ENCODE measurements around the gene ZNF593OS. TPM values are rescaled to one million over a fixed set of nuclear protein-coding genes. Genes with fewer than 3 reads are reported as not detected.
A peak's percentile ranks its signal among the peaks of the same experiment; 100 is the strongest.

The ZNF593OS gene
- total RNA-seq, 4 donors from 2014 or later, result not detected

DNA sequence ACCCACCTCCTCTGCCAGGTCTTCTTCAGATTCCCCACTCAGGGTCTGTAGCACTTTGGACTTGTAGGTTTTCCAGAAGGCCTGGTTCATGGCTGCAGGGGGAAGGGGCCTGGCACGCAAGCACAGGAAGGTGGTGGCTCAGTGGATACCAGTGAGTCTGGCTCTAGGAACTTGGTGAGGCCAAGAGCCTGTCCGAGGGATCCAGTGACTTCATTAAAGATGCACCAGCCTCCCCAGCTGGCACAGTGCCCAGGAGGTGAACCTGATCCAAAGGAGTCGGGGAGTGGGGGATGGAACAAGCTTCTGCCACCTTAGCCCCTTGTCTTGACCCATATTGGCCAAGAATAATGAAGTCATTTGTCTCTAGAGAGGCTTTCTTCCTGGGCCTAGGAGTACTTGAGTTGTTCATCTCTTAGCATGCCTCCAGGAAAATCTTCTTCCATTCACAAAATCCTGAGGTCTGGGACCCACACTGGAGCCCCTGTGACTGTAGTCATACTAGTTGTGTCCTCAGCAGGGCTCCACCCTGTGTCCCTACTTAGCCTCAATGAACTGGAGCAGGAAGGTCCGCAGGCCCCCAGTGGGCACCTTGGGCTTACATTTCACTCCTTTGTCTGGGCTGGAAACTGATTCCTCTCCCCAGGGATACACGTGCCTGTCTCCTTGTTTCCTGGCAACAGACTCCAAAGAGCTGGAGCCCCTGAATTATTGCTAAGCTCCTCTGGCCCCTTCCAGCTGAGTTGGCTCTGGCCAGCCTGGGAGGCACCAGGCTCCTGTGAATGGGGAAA, 3.0 kb downstream of the ZNF593OS start, which contains the start of gene C1orf232:
Gene C1orf232 (minus strand): TSS at position 554 of the 788 bp plus-strand sequence. CDS start 464 bp downstream, at position 90.
- intact Hi-C loops (cut with DNase I), result no loop called here
- WGBS, result 60% methylated on average over 4 of the region's 5 CpGs
- H3K27ac ChIP-seq (replicated peaks in 1 of 4), result peak within 1 kb of the TSS; percentile 77 to 89 (median 77)

DNA sequence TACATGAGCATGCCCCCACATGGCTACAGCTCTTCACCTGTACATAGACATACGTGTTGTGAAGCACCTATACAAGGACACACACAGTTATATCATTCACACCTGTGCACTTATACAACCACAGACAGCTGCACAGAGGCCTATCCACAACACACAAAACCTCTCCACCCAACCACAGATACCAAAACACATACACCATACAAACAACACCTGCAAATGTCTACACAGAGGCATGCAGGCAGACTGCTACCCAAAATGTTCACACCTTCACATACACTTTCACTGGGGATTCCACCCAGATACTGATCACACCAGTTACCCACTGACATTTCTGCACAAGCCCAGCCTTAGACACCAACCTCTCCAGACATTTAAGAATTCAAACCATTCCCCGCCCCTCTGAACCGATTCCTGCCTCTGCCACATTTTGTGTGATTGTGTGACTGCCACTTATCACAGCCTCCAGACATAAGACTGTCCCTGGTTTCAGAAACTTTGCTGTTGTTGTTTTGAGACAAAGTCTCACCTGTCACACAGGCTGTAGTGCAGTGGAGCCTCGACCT, 4.8 kb downstream of the ZNF593OS start:
- Histone ChIP-seq H3K27me3 (peaks cover 0 to 4% (median 0%) of the 10 kb centered on the region in 4 donors), H3K36me3 (peaks cover 0 to 9% (median 5%) of the 10 kb centered on the region in 4 donors), H3K4me3 (no peak overlapping the region), H3K9me3 (no peaks in the 10 kb centered on the region), H3K4me1 (peaks cover 36 to 49% (median 42%) of the 10 kb centered on the region in 4 donors), H3K27ac (replicated peaks in 1 of 4) (no peak overlapping the region)
- DNase-seq (ENCODE audit: extremely low spot score), result no peak
- intact Hi-C loops (cut with DNase I), result no loop called here
- 78% methylated on average over 4 of the region's 4 CpGs for WGBS
- TF ChIP-seq EP300 (IDR thresholded peaks at IDR 0.05) (no peak), POLR2A (IDR thresholded peaks at IDR 0.05; ENCODE audit: low read depth) (no peak), POLR2AphosphoS5 (IDR thresholded peaks at IDR 0.05) (no peak)
- TF ChIP-seq, protein P1, sequence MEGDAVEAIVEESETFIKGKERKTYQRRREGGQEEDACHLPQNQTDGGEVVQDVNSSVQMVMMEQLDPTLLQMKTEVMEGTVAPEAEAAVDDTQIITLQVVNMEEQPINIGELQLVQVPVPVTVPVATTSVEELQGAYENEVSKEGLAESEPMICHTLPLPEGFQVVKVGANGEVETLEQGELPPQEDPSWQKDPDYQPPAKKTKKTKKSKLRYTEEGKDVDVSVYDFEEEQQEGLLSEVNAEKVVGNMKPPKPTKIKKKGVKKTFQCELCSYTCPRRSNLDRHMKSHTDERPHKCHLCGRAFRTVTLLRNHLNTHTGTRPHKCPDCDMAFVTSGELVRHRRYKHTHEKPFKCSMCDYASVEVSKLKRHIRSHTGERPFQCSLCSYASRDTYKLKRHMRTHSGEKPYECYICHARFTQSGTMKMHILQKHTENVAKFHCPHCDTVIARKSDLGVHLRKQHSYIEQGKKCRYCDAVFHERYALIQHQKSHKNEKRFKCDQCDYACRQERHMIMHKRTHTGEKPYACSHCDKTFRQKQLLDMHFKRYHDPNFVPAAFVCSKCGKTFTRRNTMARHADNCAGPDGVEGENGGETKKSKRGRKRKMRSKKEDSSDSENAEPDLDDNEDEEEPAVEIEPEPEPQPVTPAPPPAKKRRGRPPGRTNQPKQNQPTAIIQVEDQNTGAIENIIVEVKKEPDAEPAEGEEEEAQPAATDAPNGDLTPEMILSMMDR (IDR thresholded peaks at IDR 0.05), result no peak

More for the DNA sequence above, 3.0 kb downstream of the ZNF593OS start, which contains the start of gene C1orf232:
- peaks cover 0 to 4% (median 0%) of the 10 kb centered on the region in 4 donors for H3K27me3 ChIP-seq
- H3K4me3 ChIP-seq, result peak within 1 kb of the TSS; percentile 74 to 97 (median 91)
- no peak for DNase-seq (ENCODE audit: extremely low spot score)
- no peak for TF ChIP-seq POLR2A (IDR thresholded peaks at IDR 0.05; ENCODE audit: low read depth)
- TF ChIP-seq EP300 (IDR thresholded peaks at IDR 0.05), result no peak
- no peak for TF ChIP-seq POLR2AphosphoS5 (IDR thresholded peaks at IDR 0.05)
- TF ChIP-seq, protein P1 (IDR thresholded peaks at IDR 0.05), result no peak
- H3K9me3 ChIP-seq, result no peaks in the 10 kb centered on the region
- H3K4me1 ChIP-seq, result peaks cover 30 to 39% (median 36%) of the 10 kb centered on the region in 4 donors
- peaks cover 0 to 12% (median 7%) of the 10 kb centered on the region in 4 donors for H3K36me3 ChIP-seq

DNA sequence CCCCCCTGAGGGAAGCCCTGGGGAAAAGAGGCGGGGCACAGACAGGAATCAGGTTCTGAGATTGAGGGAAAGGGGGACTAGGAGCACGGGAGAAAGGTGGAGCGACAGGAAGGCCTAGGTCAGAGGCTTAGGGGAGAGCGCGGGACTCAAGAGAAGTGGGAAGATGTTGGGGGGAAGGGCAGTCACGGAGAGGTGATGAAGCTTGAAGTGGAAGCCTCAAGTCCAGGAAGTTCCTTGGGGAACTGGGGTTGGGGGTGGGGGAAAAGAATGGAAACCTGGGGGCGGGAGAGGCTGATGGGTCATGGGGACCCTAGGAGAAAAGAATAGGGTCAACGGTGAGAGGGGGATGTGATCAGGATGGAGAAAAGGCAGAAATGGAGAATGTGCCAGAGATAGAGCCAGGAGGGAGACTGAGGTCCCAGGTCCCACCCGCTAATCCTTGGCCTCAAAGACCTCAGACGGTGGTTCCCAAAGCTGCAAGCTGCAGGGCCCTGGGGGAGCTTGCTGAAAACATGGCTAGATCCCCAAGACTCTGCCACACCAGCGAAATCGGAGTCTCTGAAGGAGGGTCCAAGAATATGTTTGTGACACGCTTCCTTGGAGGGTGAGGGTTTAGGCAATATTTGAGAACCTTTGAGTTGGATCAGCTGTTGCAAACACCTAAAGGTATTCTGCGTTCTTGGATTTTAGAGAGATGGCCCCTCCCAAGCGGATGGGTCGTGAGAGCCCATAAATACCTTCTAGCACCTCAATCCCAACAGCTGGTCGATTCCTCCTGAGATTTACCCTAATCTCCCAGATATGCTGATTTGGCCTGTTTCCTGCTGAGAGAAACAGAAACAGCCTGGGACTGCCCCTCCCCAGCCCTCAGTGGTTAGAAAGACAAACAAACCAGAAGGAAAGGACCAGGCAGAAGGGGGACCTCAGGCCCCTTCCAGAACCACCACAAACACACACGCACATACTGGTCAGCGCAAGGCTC, 6.5 kb downstream of the ZNF593OS start:
- H3K9me3 ChIP-seq, result no peaks in the 10 kb centered on the region
- H3K4me3 ChIP-seq, result peak overlapping the region in 2 of 4 donors; percentile 54 to 60
- H3K27ac ChIP-seq (replicated peaks in 1 of 4), result peak overlapping the region; percentile 72 to 75 (median 75)
- 73% methylated on average over 19 of the region's 19 CpGs for WGBS
- no peak for DNase-seq (ENCODE audit: extremely low spot score)
- peaks cover 0 to 4% (median 0%) of the 10 kb centered on the region in 4 donors for H3K27me3 ChIP-seq
- no peaks in the 10 kb centered on the region for H3K36me3 ChIP-seq
- intact Hi-C loops (cut with DNase I), result loop anchor here (5.0 kb wide), 2 partner anchors 58 to 128 kb away; no protein-coding TSS in a partner anchor
- H3K4me1 ChIP-seq, result peaks cover 37 to 45% (median 38%) of the 10 kb centered on the region in 4 donors
- TF ChIP-seq POLR2A (IDR thresholded peaks at IDR 0.05; ENCODE audit: low read depth) (no peak), POLR2AphosphoS5 (IDR thresholded peaks at IDR 0.05) (no peak), EP300 (IDR thresholded peaks at IDR 0.05) (no peak)

DNA sequence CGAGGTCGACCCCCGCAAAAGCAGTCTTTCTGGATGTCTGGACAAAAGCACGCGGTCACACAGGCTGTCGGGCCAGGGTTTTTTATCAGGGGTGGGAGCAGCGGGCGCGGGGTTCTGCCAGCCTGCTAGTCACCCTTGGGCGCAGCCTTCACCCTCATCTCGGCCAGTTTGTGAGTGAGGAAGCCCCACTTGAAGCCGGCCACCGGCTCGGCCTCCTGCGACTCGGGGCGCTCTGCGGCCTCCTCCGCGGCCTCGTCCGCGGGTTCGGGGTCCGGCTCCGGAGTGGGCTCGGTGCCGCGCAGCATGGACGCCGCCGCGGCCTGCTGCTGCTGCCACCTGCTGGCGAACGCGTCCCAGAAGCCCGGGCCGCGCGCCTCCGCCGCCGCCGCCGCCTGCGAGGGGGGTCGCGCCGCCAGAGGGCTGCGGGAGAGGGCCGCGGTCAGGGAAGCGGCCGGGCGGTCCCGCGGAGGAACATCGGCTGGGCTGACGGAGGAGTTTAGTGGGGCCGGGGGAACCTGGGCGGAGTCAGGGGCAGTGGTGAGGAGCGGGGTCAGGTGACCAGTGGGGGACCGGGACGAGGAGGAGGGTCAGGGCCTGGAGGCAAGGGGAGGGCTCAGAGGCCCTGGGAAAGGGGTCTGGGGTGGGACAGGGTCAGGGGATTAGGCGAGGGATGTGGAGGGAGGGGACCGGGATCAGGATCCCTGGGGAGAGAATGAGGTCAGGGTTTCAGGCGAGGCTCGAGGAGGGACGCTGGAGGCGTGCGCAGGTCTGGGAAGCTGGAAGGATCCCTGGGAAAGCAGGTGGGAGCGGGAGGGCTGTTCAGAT, 7.4 kb downstream of the ZNF593OS start:
- TF ChIP-seq, protein P1 (IDR thresholded peaks at IDR 0.05), result peak; percentile 65 to 89 (median 81)
- no peak for TF ChIP-seq EP300 (IDR thresholded peaks at IDR 0.05)
- Histone ChIP-seq H3K9me3 (no peaks in the 10 kb centered on the region), H3K36me3 (no peaks in the 10 kb centered on the region), H3K27me3 (peaks cover 0 to 4% (median 0%) of the 10 kb centered on the region in 4 donors), H3K27ac (replicated peaks in 1 of 4) (peak overlapping the region; percentile 72 to 75 (median 75)), H3K4me1 (peaks cover 32 to 40% (median 36%) of the 10 kb centered on the region in 4 donors), H3K4me3 (peak overlapping the region; percentile 54 to 62 (median 57))
- DNase-seq (ENCODE audit: extremely low spot score), result no peak
- WGBS, result 35% methylated on average over 19 of the region's 72 CpGs
- intact Hi-C loops (cut with DNase I), result loop anchor here (5.0 kb wide), 2 partner anchors 57 to 127 kb away; no protein-coding TSS in a partner anchor

Measured in esophagus muscularis mucosa (tissue), 4 donors.